Measurements from ENCODE around the gene TPCN1.

The TPCN1 gene

GRCh38 chr12:113245695-113246477, 24.6 kb downstream of the TPCN1 start (continued):
- peak; percentile 78 for TF ChIP-seq ZSCAN4 (tag by site-specific recombination; IDR thresholded peaks at IDR 0.05)
- TF ChIP-seq ZFP37 (tag by site-specific recombination; IDR thresholded peaks at IDR 0.05), result no peak
- peak; percentile 99 for TF ChIP-seq PRDM4 (tag by site-specific recombination; IDR thresholded peaks at IDR 0.05)
- TF ChIP-seq ZNF366 (tag by site-specific recombination; conservative IDR thresholded peaks at IDR 0.05), result 0 out of 2 replicates have a peak, but pooled peaks have one; percentile 43
- TF ChIP-seq, protein P1, sequence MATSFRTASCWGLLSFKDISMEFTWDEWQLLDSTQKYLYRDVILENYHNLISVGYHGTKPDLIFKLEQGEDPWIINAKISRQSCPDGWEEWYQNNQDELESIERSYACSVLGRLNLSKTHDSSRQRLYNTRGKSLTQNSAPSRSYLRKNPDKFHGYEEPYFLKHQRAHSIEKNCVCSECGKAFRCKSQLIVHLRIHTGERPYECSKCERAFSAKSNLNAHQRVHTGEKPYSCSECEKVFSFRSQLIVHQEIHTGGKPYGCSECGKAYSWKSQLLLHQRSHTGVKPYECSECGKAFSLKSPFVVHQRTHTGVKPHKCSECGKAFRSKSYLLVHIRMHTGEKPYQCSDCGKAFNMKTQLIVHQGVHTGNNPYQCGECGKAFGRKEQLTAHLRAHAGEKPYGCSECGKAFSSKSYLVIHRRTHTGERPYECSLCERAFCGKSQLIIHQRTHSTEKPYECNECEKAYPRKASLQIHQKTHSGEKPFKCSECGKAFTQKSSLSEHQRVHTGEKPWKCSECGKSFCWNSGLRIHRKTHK (tag by site-specific recombination; IDR thresholded peaks at IDR 0.05), result no peak
- no peak for TF ChIP-seq ZNF175 (tag by site-specific recombination; IDR thresholded peaks at IDR 0.05)
- TF ChIP-seq ZNF433 (tag by site-specific recombination; IDR thresholded peaks at IDR 0.05; ENCODE audit: low read depth), result no peak
- no peak for TF ChIP-seq HOXC10 (CRISPR knock-in tag; IDR thresholded peaks at IDR 0.05)
- TF ChIP-seq, protein P2, sequence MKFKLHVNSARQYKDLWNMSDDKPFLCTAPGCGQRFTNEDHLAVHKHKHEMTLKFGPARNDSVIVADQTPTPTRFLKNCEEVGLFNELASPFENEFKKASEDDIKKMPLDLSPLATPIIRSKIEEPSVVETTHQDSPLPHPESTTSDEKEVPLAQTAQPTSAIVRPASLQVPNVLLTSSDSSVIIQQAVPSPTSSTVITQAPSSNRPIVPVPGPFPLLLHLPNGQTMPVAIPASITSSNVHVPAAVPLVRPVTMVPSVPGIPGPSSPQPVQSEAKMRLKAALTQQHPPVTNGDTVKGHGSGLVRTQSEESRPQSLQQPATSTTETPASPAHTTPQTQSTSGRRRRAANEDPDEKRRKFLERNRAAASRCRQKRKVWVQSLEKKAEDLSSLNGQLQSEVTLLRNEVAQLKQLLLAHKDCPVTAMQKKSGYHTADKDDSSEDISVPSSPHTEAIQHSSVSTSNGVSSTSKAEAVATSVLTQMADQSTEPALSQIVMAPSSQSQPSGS (tag by site-specific recombination; IDR thresholded peaks at IDR 0.05; ENCODE audit: low read depth), result peak; percentile 68
- TF ChIP-seq ZSCAN30 (tag by site-specific recombination; IDR thresholded peaks at IDR 0.05), result peak; percentile 68; the same call in 1 of the 2 replicates
- peak; percentile 99 for TF ChIP-seq SCRT2 (tag by site-specific recombination; IDR thresholded peaks at IDR 0.05)
- TF ChIP-seq YY1 (tag by site-specific recombination; IDR thresholded peaks at IDR 0.05), result no peak
- TF ChIP-seq ZNF513 (tag by site-specific recombination; IDR thresholded peaks at IDR 0.05), result no peak
- 0 out of 2 replicates have a peak, but pooled peaks have one; percentile 29 for TF ChIP-seq ZNF324 (tag by site-specific recombination; IDR thresholded peaks at IDR 0.05)
- peak; percentile 63; the same call in 1 of the 2 replicates for TF ChIP-seq ZNF692 (tag by site-specific recombination; IDR thresholded peaks at IDR 0.05)
- peak; percentile 89; the same call in 1 of the 2 replicates for TF ChIP-seq ZNF610 (tag by site-specific recombination; IDR thresholded peaks at IDR 0.05; ENCODE audit: borderline replicate concordance)
- TF ChIP-seq ZNF223 (tag by site-specific recombination; IDR thresholded peaks at IDR 0.05), result 0 out of 2 replicates have a peak, but pooled peaks have one; percentile 14
- 0 out of 2 replicates have a peak, but pooled peaks have one; percentile 22 for TF ChIP-seq PRDM10 (tag by site-specific recombination; IDR thresholded peaks at IDR 0.05)
- TF ChIP-seq SP7 (tag by site-specific recombination; IDR thresholded peaks at IDR 0.05), result peak; percentile 90
- TF ChIP-seq ZNF629 (tag by site-specific recombination; IDR thresholded peaks at IDR 0.05), result peak; percentile 97

Measured in HEK293 (cell line).